AG08395 (cell line): ENCODE data around the gene EBNA1BP2.
"Not testable (repeated sequence)": the region's sequence is repeated elsewhere in the genome, so short reads cannot be mapped to it uniquely, and the experiment has no call there.

Source experiments
- DNase-seq: peaks from one replicate; pipeline ENCODE4 v3.0.0; 2012; ENCODE audit warnings: mixed read lengths, low spot score

Gene EBNA1BP2

GRCh38 chr1:43172527-43172972 lies 460 bp upstream of the EBNA1BP2 start:
- peak; percentile 95 for DNase-seq

DNA sequence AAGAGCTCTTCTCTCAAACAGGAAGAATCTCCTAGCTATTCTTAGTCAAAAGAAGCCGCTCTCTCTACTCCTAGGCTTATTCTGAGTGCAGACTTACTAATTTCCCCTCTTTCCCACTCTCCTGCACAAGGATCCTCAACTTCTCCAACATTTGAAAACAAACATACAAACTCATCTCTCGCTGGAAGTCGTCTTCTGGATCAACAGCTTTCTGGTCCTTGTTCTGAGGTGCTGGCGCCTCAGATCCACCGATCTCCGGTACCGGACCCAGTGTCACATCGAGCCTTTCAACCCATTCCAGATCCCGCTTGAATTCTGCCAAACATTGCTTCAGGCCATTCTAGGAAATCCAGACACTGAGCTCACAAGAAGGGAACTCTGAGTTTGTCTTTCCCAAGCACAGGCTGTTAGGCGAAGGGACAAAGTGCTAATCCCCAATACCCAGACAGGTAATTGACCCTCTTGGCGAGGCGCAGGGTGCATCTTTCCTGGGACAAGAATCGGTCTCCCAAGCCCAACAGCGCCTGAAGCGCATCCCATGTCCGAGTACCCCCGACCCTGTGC lies 696 bp downstream of the EBNA1BP2 start:
- no peak for DNase-seq

DNA sequence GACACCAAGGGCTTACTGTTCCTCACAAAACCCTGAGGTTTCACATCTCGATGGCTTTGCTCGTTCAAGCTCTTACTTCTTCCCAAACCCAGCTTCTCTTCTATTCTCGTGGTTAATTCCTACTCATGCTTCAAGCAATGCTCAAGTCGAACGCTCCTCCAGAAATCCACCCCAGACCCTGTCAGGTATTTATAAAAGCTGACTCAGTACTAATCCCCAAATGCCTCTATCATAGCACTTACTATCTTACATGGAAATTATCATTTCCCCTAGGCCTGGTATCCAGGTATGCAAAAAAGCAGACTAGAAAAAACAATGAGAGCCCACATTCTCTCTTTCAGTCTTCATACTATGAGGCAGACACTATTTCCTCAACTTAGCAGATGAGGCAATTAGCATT lies 6.3 kb downstream of the EBNA1BP2 start:
- no peak for DNase-seq

DNA sequence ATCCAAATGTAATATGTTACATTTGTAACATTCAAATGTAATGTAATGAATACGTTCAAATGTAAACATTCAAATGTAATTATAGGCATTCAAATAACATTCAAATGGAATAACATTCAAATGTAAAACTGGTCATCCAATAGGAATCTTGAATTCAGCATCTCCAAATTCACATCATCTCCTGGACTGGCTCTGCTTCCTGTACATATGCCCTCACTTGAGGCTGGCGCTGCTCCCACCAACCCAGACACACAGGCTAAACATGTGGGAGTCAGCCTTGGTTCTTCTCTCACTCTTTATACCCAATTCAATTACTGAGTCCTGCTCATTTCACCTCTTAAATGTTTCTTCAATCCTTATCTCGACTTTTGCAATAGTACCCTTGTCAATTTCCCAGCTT lies 6.9 kb downstream of the EBNA1BP2 start:
- no peak for DNase-seq

- DNase-seq = no peak
These were observed 16.1 kb downstream of the EBNA1BP2 start for GRCh38 chr1:43156026-43156425.

DNA sequence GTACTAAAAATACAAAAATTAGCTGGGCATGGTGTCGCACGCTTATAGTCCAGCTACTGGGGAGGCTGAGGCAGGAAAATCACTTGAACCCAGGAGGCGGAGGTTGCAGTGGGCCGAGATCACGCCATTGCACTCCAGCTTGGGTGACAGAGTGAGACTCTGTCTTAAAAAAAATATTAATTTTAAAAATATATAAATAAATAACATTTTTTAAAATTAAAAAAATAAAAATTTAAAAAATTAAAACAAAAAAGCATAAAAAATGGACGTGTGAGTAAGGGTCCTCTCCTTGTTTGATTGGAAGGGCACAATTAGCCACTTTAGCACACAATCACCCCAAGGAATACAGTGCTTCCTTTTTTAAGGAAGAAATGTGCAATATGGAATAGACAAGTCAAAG lies 18.6 kb downstream of the EBNA1BP2 start:
- no peak for DNase-seq

- DNase-seq = no peak
These were observed 19.2 kb downstream of the EBNA1BP2 start for GRCh38 chr1:43152866-43153265.

GRCh38 chr1:43149889-43150288 lies 22.2 kb downstream of the EBNA1BP2 start:
- no peak for DNase-seq

DNA sequence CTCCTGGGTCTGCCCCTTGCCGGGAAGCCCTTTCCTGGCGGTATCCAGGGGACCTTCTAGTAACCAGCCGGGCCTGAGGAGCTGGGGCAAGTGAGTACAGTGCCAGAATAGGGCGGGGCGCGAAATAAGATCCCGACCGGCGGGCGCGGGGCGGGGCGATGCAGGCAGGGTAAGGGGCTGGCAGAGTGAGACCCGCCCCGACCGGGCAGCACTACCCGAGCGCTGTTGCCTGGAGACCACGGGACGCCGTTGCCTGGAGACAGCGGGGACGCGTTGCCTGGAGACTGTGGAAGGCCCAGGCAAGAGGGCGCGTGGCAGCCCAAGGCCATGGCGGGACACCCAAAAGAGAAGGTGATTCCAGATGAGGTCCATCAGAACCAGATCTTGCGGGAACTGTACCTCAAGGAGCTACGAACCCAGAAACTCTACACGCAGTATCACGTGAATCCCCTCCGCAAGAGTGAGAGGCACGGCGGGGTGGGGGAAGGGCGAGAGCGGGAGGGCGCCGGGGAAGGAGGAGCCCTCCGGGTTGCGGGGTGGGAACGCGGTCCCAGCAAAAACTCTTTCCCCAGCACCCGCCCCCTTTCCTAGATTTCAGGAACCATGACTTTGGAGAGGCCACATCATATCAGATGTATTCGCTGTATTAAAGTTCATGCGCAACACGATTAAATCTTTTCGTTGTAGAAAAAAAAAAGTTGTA lies 24.3 kb downstream of the EBNA1BP2 start:
- peak; percentile 51 for DNase-seq

DNA sequence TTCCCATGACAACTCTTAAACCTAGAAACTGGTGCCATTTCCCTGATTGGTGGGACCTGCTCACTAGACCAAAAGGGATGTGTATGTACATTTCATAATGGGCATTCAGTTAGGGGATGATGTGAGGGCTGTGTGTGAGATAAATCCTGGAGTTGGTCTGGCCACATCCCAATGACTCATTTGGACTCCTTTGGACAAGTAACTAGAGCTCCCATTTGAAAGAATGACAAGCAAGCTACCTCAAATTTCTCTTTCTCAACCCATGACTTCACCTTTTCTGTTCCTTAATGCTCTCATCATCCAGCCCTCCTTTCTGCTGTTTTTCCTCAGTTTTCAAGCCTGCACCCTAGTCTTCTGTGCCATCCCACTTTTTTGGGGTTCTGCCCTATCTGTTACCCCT lies 27.9 kb downstream of the EBNA1BP2 start:
- peak; percentile 11 for DNase-seq

- no peak for DNase-seq
These were observed 28.6 kb downstream of the EBNA1BP2 start for GRCh38 chr1:43143441-43143888.

DNA sequence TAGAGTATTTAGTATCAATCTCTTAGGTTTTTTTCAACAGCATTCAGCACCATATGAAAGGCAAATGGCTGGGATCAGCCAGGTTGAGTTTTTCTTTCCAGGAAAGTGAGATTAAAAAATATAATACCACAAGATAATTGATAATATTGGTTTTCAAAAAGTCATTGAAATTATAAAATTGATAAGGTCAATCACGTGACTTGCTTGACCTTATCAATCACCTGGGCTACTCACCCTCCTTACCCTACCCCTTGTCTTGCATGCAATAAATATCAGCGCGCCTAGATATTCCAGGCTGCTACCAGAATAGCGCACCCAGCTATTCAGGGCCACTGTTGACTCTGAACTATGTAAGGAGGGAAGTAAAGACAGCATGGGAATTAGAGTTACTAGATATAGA lies 31.5 kb downstream of the EBNA1BP2 start:
- no peak for DNase-seq

- DNase-seq = no peak
These were observed 32.1 kb downstream of the EBNA1BP2 start for GRCh38 chr1:43140010-43140409.

DNA sequence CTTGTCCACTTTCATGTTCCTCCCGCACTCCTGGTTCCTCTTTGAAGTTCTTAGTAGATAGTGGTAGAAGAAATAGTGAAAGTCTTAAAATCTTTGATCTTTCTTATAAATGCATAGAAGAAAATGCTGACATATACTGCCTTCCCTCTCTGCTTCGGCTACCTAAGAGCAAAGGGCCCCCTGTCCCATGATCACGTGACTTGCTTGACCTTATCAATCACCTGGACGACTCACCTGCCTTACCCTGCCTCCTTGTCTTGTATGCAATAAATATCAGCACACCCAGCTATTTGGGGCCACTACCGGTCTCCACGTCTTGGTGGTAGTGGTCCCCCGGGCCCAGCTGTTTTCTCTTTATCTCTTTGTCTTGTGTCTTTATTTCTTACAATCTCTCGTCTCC lies 32.8 kb downstream of the EBNA1BP2 start:
- DNase-seq = not testable (repeated sequence)

- DNase-seq = no peak
These were observed 34.5 kb downstream of the EBNA1BP2 start for GRCh38 chr1:43137445-43138052.

DNA sequence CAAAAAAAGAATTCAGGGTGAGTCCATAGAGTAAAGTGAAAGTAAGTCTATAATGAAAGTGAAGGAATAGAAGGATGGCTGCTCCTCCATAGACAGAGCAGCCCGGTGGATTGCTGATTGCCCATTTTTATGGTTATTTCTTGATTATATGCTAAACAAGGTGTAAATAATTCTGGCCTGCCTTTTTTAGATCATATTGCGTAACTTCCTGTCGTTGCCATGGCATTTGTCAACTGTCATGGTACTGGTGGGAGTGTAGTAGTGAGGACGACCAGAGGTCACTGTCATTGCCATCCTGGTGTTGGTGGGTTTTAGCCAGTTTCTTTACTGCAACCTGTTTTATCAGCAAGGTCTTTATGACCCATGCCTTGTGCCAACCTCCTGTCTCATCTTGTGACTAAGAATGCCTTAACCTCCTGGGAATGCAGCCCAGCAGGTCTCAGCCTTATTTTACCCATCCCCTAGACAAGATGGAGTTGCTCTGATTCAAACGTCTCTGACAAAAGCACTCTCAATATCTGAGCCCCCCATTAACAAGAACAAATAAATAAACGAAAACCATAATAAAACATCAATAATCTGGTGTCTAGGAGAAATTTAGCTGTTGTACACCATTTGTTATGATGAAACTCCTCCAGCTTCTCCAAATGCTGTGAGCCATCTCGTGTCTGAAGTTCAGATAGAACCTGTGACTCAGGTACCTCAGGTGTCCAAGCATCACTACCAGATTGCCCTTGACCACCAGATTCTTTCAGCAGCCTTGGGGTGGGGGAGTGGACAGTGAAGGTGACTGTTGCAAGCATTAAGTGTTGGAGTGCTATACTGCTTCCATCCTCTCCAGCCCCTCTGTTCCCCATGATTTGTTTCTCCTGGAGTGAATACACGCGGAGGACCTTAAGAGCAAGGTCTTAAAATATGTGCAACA lies 36.0 kb downstream of the EBNA1BP2 start:
- DNase-seq = no peak

DNA sequence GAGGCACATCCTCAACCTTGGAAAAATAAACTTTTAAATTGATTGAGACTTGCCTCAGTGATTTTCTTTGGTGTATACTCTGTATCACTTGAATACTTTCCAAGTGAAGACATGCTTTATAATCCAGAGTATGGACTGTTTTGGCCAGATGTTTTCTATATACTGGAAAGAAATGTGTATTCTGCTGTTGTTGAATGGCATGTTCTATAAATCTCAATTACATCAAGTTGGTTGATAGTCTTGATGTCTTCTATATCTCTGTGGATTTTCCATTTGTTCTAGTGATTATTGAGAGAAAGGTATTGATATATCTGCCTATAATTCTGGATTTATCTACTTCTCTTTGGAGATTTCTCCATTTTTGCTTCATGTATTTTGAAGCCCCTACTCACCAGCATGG lies 37.5 kb downstream of the EBNA1BP2 start:
- no peak for DNase-seq

DNA sequence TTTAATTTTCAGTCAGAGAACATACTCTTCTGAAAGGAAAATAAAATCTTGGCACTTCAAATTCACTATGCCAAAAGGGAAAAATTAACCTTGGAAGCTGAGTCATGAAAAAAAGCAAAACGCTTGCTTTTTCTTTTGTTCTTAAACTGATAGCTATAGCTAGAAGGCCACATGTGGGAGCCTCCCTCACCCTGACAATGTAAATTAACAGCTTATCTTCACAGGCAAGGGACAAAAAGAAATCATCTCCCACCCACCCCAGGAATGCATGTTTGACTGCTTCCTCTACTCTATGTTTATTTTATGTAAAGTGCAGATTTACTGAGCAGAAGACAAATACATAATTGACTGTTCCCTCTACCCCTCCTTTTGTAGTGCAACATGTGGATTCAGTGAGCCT lies 38.0 kb downstream of the EBNA1BP2 start:
- no peak for DNase-seq

GRCh38 chr1:43129426-43129825 lies 42.7 kb downstream of the EBNA1BP2 start:
- no peak for DNase-seq

- no peak for DNase-seq
These were observed 43.3 kb downstream of the EBNA1BP2 start for GRCh38 chr1:43128816-43129215.

DNA sequence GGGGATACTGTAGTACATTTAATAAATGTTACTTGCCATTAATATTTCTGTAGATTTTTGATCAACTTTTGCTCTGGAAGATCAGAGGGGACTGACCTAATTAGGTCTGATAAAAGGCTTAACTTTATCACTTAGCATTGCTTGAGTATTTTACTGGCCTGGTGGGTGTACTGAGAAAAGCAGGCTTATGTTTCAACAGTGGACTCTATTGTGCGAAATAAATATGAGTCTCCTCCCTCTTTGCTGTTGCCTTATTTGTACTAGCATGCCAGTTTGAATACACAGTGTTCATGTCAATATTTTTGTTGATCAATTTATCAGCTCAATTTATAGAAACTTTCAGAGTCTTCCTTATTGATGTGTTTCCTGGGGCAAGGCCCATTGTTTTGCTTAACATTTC lies 49.1 kb downstream of the EBNA1BP2 start:
- DNase-seq = no peak

DNA sequence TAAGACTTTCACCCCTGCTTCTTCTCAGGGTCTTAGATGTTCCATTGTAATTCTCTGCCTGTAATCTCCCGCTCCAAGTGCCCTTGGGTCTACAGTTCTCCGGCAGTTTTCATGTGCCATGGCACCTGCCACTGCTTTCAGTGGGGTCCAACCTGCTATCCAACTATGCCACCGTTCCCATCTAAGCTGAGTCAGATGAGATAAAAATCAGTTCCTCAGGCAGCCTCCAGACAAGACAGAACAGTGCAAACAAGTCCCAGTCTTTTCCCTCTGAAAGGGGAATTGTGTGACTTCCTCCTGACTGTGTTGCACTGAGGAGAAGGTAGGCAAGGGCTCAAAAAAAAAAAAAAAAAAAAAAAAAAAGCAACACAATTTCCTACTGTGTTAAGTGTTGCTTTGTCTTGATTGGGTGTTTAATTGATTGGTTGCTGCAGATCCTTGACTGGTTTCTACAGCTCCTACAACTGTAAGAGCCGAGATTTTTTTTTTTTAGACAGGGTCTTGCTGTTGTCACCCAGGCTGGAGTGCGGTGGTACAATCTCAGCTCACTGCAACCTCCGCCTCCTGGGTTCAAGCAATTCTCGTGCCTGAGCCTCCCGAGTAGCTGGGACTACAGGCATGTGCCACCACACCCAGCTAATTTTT lies 50.7 kb downstream of the EBNA1BP2 start:
- no peak for DNase-seq
